Ramos (cell line): ENCODE data around the gene HPSE2.

Experiments used
- in situ Hi-C: fragments of 300-500 bp; cut with MboI; formaldehyde crosslinking; loops from one replicate; pipeline ENCODE4 v1.14.3; 2022; ENCODE audit warnings: low sequenced_read_pairs; ENCODE audit not compliant: unreplicated experiment

The HPSE2 gene

GRCh38 chr10:98878921-98879320 is 356.7 kb downstream of the HPSE2 start:
- in situ Hi-C loops = no loop called here

GRCh38 chr10:98878418-98878817 is 357.2 kb downstream of the HPSE2 start:
- in situ Hi-C loops = no loop called here

- in situ Hi-C loops = no loop called here
Measured at GRCh38 chr10:98861962-98862361, 373.7 kb downstream of the HPSE2 start.

GRCh38 chr10:98858525-98858924 is 377.1 kb downstream of the HPSE2 start:
- in situ Hi-C loops = no loop called here

GRCh38 chr10:98855403-98856189 is 380.1 kb downstream of the HPSE2 start:
- in situ Hi-C loops = no loop called here

GRCh38 chr10:98852686-98853085 is 383.0 kb downstream of the HPSE2 start:
- in situ Hi-C loops = no loop called here

GRCh38 chr10:98848361-98848760 is 387.3 kb downstream of the HPSE2 start:
- in situ Hi-C loops = no loop called here

- in situ Hi-C loops = no loop called here
Measured at GRCh38 chr10:98846787-98847186, 388.9 kb downstream of the HPSE2 start.

- in situ Hi-C loops = no loop called here
Measured at GRCh38 chr10:98833542-98833941, 402.1 kb downstream of the HPSE2 start.

- in situ Hi-C loops = no loop called here
Measured at GRCh38 chr10:98832738-98833137, 402.9 kb downstream of the HPSE2 start.

GRCh38 chr10:98832196-98832595 is 403.5 kb downstream of the HPSE2 start:
- in situ Hi-C loops = no loop called here

- in situ Hi-C loops = no loop called here
Measured at GRCh38 chr10:98831391-98831790, 404.3 kb downstream of the HPSE2 start.

- in situ Hi-C loops = no loop called here
Measured at GRCh38 chr10:98825741-98826140, 409.9 kb downstream of the HPSE2 start.

- in situ Hi-C loops = no loop called here
Measured at GRCh38 chr10:98817396-98817795, 418.3 kb downstream of the HPSE2 start.

- in situ Hi-C loops = no loop called here
Measured at GRCh38 chr10:98815039-98815885, 420.4 kb downstream of the HPSE2 start.

- in situ Hi-C loops = no loop called here
Measured at GRCh38 chr10:98814470-98814869, 421.2 kb downstream of the HPSE2 start.

GRCh38 chr10:98808282-98808892 is 427.3 kb downstream of the HPSE2 start:
- in situ Hi-C loops = no loop called here

GRCh38 chr10:98800263-98800662 is 435.4 kb downstream of the HPSE2 start:
- in situ Hi-C loops = no loop called here

- in situ Hi-C loops = no loop called here
Measured at GRCh38 chr10:98795467-98795866, 440.2 kb downstream of the HPSE2 start.

GRCh38 chr10:98790817-98791216 is 444.8 kb downstream of the HPSE2 start:
- in situ Hi-C loops = no loop called here

- in situ Hi-C loops = no loop called here
Measured at GRCh38 chr10:98778277-98778759, 457.3 kb downstream of the HPSE2 start.
